ENCODE measurements around the gene LRRIQ1. TPM values are rescaled to one million over a fixed set of nuclear protein-coding genes. Genes with fewer than 3 reads are reported as not detected.

Gene LRRIQ1
- total RNA-seq, 2 experiments from 2014 or later = not detected

GRCh38 chr12:85244561-85244960 lies 208.4 kb downstream of the LRRIQ1 start:
- ChIA-PET POLR2A (no interaction called here), CTCF (no interaction called here)
- H3K36me3 Mint-ChIP-seq (ENCODE audit: low read depth) = no peaks in the 10 kb centered on the region
- intact Hi-C loops (cut with micrococcal nuclease) = no loop called here
- H3K27ac Mint-ChIP-seq = no peak overlapping the region
- TF ChIP-seq CTCF (IDR thresholded peaks at IDR 0.05) = no peak
- H3K27me3 Mint-ChIP-seq = no peaks in the 10 kb centered on the region
- H3K9me3 Mint-ChIP-seq = no peaks in the 10 kb centered on the region
- no peak for ATAC-seq
- no peak for DNase-seq
- H3K4me3 Mint-ChIP-seq = no peak overlapping the region
- no peaks in the 10 kb centered on the region for H3K4me1 Mint-ChIP-seq (ENCODE audit: low read depth)

DNA sequence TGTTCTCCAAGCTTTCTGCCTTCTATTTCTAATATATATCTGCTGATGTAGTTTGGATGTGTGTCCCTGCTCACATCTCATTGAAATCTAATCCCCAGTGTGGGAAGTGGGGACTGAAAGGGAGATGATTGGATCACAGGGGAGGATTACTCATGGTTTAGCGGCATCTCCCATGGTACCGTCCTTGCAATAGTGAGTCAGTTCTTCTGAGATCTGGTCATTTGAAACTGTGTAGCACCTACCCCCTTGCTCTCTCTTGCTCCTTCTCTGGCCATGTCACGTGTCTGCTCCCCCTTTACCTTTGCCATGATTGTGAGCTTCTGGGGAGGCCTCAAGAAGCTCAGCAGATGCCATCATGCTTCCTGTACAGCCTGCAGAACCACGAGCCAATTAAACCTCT lies 217.7 kb downstream of the LRRIQ1 start:
- H3K4me1 Mint-ChIP-seq (ENCODE audit: low read depth) = no peaks in the 10 kb centered on the region
- no peaks in the 10 kb centered on the region for H3K36me3 Mint-ChIP-seq (ENCODE audit: low read depth)
- ATAC-seq (no peak), DNase-seq (no peak)
- H3K4me3 Mint-ChIP-seq = no peak overlapping the region
- intact Hi-C loops (cut with micrococcal nuclease) = no loop called here
- CTCF ChIA-PET = no interaction called here
- H3K27me3 Mint-ChIP-seq = no peaks in the 10 kb centered on the region
- H3K9me3 Mint-ChIP-seq = no peaks in the 10 kb centered on the region
- POLR2A ChIA-PET = no interaction called here
- no peak overlapping the region for H3K27ac Mint-ChIP-seq
- no peak for TF ChIP-seq CTCF (IDR thresholded peaks at IDR 0.05)

- intact Hi-C loops (cut with micrococcal nuclease) = no loop called here
- ATAC-seq (no peak), DNase-seq (no peak)
- Mint-ChIP-seq H3K36me3 (ENCODE audit: low read depth) (no peaks in the 10 kb centered on the region), H3K4me1 (ENCODE audit: low read depth) (no peaks in the 10 kb centered on the region), H3K27me3 (no peaks in the 10 kb centered on the region), H3K27ac (no peak overlapping the region), H3K4me3 (no peak overlapping the region), H3K9me3 (peaks cover 2% of the 10 kb centered on the region)
- ChIA-PET POLR2A (no interaction called here), CTCF (no interaction called here)
- no peak for TF ChIP-seq CTCF (IDR thresholded peaks at IDR 0.05)
Observed at GRCh38 chr12:85257671-85258070, 221.5 kb downstream of the LRRIQ1 start.

DNA sequence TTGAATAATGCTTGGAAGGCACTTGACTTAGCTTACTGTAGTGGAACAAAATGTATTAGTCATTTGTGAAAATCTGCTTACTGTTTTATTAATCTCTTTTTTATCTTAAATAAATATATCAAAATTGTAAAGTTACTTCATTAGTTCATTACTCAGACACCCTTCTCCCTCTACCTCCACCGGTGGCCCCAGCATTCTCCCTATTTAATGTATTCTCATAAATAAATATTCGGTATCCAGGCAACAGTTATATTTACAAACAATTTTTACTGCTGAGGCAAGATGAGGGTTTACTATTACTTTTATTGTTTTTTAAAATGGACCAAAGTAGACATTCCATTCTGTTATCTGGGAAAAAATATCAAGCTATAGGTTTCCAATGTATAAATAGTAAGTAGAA lies 224.3 kb downstream of the LRRIQ1 start:
- H3K36me3 Mint-ChIP-seq (ENCODE audit: low read depth) = no peaks in the 10 kb centered on the region
- H3K27me3 Mint-ChIP-seq = no peaks in the 10 kb centered on the region
- ATAC-seq (no peak), DNase-seq (no peak)
- POLR2A ChIA-PET = no interaction called here
- TF ChIP-seq CTCF (IDR thresholded peaks at IDR 0.05) = no peak
- intact Hi-C loops (cut with micrococcal nuclease) = no loop called here
- H3K4me1 Mint-ChIP-seq (ENCODE audit: low read depth) = no peaks in the 10 kb centered on the region
- H3K9me3 Mint-ChIP-seq = peaks cover 2% of the 10 kb centered on the region
- no peak overlapping the region for H3K4me3 Mint-ChIP-seq
- CTCF ChIA-PET = no interaction called here
- no peak overlapping the region for H3K27ac Mint-ChIP-seq

DNA sequence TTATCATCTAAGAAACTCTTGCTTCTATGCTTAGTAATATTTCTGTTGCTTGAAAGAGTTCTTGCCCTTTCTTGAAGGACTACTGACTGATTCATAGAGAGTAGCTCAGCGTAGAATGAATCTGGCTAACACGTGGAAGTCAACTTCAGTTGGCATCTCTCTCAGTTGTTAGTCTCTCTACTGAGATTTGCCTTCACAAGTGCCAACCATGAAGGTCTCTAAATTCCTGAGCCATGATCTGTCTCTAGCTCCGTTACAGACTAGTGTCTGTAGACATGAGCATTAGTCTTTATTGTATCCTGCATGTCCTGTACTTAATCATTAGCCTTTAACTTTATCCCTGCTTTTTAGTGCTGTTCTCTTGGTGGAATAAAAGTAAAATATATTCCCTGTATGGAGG lies 224.7 kb downstream of the LRRIQ1 start:
- Mint-ChIP-seq H3K4me1 (ENCODE audit: low read depth) (no peaks in the 10 kb centered on the region), H3K9me3 (peaks cover 2% of the 10 kb centered on the region), H3K27me3 (no peaks in the 10 kb centered on the region), H3K27ac (no peak overlapping the region), H3K36me3 (ENCODE audit: low read depth) (no peaks in the 10 kb centered on the region), H3K4me3 (no peak overlapping the region)
- POLR2A ChIA-PET = no interaction called here
- CTCF ChIA-PET = no interaction called here
- DNase-seq = no peak
- ATAC-seq = no peak
- intact Hi-C loops (cut with micrococcal nuclease) = no loop called here
- TF ChIP-seq CTCF (IDR thresholded peaks at IDR 0.05) = no peak

All from activated CD8-positive, alpha-beta T cell treated with anti-CD3 and anti-CD28 coated beads for 36 hours (primary cell).